Activated CD8-positive, alpha-beta memory T cell treated with anti-CD3 and anti-CD28 coated beads for 36 hours (primary cell): ENCODE data around the gene ALDH1A1. TPM values are rescaled to one million over a fixed set of nuclear protein-coding genes. Genes with fewer than 3 reads are reported as not detected.

Experiments used
- CTCF ChIA-PET: fragments of 350-600 bp; sonication (Branson Sonifier 250); formaldehyde crosslinking; loops from one replicate; lab custom pipeline; 2021; ENCODE audit warnings: antibody characterized with exemption; lab: Charles Lee
- POLR2A ChIA-PET: fragments of 350-600 bp; sonication (Branson Sonifier 250); formaldehyde crosslinking; loops from one replicate; lab custom pipeline; 2021; ENCODE audit warnings: antibody characterized with exemption; lab: Charles Lee
- total RNA-seq, 2 experiments: library from RNA; stranded (reverse); gene quantifications; one replicate each; pipeline ENCODE4 v1.2.3, GENCODE V29; 2021

ALDH1A1 gene
- total RNA-seq, 2 experiments from 2014 or later: not detected

DNA sequence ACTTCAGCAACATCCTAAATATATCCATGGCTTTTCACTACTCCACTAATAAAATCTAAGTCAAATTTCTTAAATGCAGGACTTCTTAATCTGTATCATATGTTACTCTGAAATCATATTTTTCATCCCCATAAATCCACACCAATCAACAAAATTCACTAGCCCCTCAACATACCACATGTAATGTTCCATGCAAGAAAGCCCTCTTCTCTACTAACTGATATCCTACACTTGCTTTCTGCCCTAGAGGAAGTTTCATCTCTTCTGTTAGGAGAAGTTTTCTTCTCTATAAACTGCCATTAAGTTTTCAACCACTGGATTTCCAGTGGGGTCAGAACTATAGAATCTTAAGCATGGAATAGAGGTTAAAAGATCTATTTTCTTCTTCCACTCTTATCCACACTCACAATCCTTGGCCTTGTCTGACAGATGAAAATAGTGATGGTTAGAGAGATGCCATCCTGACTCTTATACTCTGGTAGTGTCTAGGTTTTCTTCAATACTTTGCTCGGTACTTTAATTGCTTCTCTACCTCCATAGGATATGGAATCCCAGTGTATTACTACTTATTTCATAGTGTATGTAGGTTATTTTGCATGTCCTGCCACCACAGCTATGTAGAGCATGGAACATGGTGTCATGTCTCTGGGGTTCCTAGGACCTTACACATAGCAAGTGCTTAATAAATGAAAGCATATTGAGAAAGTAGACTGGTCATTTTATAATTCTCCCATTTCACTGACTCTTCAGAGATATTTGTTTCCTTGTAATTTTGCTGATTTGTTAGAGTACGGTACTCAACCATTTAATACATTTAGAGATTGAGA lies 48.4 kb downstream of the ALDH1A1 start:
- ChIA-PET POLR2A (no interaction called here), CTCF (no interaction called here)

DNA sequence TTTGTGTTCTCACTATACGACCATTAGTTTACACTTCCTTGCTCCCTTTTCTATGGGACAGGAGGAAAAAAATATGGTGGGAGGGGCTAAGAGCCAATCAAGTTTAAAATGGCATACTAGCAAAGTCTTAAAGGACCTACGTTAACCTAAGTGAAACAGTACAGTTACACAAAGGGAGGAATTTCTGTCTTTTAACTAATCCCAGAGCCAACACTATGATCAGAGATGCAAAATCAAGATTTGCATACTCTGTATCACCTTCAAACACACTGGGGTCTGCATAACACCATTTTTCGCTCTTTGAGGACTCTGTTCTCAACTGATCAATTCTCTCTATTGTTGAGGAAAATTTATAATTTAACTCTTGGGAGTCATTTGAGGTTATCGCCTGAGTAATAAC lies 49.8 kb downstream of the ALDH1A1 start:
- ChIA-PET CTCF (no interaction called here), POLR2A (no interaction called here)

DNA sequence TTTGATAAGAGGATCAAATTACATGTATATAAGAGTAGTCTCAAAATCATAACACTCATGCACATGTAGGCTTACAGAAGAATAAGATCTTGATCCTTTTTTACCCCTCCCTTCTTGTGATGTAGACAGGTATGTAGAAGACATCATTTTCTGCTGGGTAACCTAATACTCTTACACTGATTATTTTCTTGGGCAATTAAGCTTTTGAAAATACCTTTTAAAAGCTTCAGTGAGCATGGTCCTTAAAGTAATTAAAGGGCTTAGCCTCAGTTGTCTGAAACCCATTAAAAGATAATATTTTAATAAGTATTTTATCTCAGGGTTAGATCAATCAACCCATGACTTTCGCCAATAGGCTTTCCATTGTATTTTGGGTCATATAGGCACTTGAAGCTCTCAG lies 50.6 kb downstream of the ALDH1A1 start:
- CTCF ChIA-PET: no interaction called here
- POLR2A ChIA-PET: no interaction called here

DNA sequence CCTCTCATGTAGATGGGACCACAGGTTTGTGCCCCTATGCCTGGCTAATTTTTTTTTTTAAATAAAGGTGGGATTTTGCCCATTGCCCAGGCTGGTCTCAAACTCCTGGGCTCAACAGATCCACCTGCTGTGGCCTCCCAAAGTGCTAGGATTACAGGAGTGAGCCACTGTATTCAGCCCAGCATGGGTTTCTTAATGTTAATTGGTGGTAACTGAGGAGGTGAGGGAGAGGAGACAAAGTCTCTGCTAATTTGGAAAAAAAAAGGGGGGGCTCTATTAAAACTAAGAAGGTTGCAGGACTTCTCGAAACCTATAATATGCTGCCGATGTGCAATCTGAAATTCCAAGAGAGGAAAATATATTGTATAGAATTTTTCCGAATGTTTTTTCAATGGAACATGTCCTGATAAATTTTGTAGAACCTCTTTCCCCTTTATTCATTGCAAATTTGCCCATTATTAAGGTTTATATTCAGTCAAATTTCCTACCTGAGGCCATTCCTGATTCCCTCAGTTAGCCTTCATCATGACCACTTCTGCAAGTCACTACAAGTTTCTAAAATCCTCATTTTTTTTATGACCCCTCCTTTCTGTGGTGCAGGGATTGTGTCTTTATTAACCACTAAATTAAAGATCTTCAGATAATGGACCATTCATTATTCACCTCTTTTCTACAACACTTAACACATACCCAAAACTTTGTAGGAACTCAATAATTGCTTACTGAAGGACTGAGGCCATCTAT lies 52.9 kb downstream of the ALDH1A1 start:
- ChIA-PET POLR2A (no interaction called here), CTCF (no interaction called here)

DNA sequence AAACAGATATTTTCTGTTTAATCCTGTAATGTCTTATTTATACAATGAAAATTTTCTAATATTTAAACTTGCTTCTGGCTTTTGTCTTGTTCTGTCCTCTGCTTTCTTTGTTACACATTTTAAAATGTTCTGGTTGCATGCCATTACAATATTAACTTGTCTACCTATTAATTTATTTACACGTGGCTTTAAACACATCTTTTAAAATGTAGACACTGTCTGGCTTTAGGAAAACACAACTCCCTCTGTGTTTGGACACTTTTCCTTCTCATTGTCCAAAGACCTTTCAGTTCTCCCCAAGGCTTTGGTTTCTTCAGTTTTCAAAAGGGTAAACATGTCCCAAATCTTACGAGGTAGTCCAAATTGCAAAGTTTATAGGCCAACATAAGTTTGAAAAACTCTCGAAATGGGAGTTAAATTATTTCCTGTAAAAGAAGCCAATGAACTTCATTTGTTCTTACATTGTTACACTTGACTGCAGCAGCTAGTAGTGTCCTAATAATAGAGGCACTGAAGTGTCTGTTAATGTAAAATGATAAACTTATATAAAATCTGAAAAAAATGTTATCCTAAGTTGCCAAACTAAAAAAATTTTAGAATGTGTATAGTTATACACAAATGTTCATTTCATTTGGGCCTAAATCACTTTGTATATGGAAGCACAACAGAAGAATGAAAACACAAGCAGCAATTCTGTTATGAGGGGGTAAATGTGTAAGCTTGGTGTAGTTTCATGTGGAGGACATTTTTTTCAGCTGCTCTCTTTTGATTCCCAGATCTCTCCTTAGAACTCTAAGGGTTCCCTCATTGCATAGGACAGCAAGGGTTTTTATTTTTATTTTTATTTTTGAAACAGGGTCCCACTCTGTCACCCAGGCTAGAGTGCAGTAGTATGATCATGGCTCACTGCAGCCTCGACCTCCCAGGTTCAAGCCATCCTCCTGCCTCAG lies 53.8 kb downstream of the ALDH1A1 start:
- ChIA-PET POLR2A (no interaction called here), CTCF (no interaction called here)

DNA sequence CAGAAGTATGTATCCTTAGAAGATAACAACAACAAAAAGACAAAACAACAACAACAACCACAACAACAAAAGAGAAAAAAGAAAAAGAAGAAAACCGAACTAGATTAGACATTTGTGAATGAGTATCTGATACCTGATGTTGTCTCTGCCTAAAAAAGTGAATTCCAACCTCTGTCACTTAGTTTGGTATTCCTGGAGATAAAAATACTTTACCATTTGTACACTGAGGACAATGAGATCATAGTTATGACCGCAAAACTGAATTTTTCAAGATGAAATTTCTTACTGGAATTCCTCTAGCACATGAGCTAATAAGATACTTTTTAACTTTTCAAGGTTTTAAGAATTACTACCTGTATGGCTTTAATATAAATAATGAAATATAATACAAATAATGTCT lies 54.5 kb downstream of the ALDH1A1 start:
- ChIA-PET POLR2A (no interaction called here), CTCF (no interaction called here)

DNA sequence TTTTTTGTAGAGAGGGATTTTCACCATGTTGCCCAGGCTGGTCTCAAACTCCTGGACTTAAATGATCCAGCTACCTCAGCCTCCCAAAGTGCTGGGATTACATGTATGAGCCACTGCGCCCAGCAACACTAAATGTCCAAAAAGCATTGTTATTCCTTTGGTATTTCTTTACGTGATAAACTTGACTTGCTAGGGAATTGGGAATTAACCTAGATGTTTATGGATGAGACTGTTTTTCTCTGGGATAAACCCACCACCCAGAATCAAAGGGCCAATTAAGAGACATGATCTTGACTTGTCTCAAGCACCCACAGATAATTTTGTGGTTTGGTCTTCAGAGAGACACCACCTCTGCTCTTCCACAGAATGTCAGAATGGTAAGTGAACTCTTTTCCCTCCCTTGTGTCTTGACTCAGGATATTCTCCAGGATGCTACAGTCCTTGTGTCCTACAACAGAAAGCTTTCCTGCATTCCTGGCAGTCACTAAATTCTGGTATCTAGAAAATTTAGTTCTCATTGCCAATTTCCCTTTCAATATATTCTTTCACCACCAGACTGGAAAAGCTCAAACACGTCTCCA lies 55.7 kb downstream of the ALDH1A1 start:
- ChIA-PET CTCF (no interaction called here), POLR2A (no interaction called here)

DNA sequence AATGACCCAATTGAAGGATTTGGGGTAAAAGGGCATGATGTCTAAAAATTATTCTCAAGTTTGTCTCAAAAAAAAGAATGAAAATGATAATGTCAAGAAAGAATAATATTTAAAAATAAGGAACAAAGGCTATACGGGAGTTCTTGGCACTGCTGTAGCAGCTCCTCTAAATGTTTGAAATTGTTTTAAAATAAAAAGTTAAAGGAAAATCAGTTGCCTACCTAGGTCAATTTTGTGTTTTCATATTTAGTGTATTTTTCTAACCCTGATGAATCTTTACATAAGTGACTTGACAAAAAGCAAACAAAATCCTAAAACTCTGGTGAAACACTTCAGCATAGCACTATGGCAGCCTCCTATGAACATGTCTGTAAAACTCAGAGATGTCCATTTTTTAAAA lies 56.4 kb downstream of the ALDH1A1 start:
- POLR2A ChIA-PET: no interaction called here
- CTCF ChIA-PET: no interaction called here

DNA sequence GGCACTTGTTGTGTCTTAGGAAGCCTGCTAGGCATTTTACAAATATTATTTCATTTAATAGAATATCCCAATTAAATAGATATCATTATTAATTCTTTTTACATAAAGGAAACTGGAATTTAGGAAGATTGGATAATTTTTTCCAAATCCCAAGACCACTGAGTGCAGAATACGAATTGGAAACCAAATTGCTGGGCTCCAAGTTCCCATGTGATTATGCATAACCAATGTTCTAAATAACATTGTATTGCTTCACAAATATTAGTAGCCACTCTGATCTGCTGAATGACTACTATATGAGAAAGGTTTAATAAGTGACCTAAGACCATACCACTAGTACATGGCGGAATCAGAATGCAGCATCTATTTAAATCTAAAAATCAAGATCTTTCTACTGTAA lies 57.7 kb downstream of the ALDH1A1 start:
- CTCF ChIA-PET: no interaction called here
- POLR2A ChIA-PET: no interaction called here

DNA sequence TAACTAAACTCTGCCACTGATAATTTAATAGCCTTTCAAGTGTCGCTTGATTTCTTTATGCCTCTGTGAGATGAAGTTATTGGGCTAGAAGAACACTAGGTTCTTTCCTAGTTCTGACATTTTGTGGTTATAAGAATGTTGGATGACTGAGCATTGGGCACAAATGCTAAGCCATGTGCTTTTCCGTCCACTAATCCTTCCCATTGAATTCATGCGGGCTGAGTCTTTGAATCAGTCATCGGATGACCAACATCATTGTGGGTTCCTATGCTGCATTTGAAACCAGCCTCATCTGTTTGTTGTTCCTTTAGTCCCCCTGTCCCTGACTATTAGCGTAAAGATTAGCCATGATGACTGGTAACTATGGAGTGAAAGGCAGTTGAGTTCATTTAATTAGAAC lies 58.5 kb downstream of the ALDH1A1 start:
- CTCF ChIA-PET: no interaction called here
- POLR2A ChIA-PET: no interaction called here

DNA sequence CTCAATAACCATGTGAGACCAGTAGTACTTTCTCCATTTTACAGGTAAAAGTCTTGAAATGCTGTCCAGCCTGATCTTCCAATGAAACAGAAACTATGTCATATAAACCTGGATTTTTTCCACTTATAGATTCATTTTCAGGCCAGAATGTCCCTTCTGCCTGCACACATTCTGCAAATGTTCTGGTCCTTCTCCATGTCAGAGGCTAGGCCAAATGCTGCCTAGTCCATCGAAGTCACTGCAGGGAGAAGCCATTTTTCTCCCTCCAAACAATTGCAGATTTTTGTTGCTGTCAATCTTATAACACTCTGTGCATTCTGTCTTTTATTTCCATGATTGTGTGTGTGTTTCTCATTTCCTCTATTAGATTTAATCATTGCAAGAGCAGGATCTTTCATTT lies 59.4 kb downstream of the ALDH1A1 start:
- ChIA-PET CTCF (no interaction called here), POLR2A (no interaction called here)

DNA sequence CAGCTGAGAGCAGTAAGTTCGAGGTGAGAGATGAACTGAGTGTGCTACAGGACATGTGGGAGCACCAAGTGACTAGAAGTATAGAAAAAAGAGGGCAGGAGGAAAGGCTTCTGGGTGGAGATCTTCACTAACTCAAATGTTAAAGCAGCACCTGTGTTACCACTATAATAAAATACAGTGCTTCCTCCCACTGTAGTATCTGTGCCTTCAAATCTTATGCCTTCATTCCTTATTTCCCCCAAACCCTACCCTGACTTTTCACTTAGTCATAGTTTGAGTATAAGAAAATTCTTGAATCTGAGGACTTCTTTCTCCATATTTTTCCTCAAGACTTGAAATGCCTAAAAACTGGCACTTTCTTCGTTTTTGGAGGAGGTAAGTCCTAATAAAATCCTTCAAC lies 61.8 kb downstream of the ALDH1A1 start:
- ChIA-PET CTCF (no interaction called here), POLR2A (no interaction called here)

DNA sequence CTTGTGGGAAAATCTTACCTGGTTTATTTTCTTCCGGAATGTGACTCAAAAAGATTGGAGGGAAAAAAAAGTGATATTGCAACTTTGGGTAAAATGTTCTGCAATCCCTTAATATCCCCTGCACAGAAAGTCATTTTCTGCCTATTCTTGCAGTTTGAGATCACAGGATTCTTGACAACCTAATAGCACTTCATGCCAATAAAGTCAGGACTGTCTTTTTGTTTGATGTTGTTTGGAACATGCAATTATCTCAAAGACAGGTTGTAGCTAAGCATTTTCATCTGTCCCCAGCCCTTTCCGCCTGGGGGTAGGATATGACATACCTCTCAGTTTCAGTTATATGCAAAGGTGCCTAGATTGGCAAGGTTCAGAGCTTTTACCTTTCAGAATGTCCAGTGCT lies 63.9 kb downstream of the ALDH1A1 start:
- CTCF ChIA-PET: no interaction called here

DNA sequence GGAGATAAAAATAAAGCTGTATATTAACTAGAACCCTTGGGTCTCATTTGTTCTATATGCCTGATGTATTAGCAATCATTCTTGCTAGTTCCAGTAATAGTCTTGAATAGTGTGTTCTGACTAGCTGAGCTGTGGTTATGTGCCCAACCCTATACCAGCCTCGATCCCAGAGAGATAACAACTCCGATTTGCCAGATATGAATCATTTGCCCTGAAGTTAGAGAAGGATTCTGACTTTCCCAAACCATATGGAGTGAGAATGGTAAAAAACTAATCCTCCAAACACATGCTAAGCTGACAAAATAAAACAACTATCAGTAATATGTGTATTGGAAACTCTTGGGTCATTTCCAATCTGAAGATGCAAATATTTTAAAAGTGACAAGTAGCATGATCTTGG lies 64.8 kb downstream of the ALDH1A1 start:
- POLR2A ChIA-PET: no interaction called here
- CTCF ChIA-PET: no interaction called here

More for the DNA sequence above, 63.9 kb downstream of the ALDH1A1 start:
- POLR2A ChIA-PET: no interaction called here

DNA sequence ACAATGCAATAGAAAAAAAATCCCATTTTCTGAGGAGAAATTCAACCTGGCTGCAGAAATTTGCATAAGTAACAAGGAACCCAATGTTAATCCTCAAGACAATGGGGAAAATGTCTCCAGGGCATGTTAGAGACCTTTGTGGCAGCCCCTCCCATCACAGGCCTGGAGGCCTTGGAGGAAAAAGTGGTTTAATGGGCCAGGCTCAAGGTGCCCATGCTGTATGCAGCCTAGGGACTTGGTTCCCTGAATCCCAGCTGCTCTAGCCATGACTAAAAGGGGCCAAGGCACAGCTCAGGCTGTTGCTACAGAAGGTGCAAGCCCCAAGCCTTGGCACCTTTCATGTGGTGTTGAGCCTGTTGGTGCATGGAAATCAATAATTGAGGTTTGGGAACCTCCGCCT lies 66.5 kb downstream of the ALDH1A1 start:
- ChIA-PET CTCF (no interaction called here), POLR2A (no interaction called here)

DNA sequence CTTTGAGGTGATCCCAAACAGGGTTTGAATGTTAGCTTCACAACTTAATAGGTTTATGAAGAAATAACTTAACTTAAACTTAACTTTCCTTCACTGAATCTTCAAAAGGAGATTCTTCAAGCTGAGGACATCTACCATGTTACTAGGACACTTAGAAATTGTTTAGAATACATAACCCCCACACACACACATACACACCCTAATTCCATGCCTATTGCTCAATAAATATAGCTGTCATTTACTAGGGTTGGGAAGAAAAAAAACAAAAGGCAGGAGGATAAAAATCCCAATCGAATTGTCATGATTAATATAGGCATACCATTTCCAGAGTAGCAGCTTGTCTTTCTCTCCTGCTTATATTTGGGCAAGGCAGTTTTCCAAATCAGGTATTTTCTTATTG lies 68.3 kb downstream of the ALDH1A1 start:
- ChIA-PET CTCF (no interaction called here), POLR2A (no interaction called here)

DNA sequence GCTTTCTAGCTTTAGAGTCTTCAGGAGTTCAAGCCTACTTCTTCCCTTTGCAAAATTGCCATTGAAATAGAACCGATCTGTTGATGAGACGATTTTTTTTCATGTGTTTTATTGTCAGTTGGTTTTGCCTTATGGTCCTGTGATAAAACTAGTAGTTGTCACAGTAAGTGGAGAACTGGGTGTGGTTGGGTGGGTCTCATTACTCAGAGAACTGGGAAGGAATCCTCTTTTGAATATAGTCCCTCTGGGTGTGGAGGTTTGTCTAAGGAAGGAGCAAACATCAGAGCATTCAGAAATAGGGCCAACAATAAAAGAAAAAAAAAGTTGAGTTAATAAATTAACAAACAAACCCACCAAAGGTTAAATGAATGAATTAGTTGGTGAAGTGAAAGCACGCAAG lies 69.0 kb downstream of the ALDH1A1 start:
- ChIA-PET POLR2A (no interaction called here), CTCF (no interaction called here)

DNA sequence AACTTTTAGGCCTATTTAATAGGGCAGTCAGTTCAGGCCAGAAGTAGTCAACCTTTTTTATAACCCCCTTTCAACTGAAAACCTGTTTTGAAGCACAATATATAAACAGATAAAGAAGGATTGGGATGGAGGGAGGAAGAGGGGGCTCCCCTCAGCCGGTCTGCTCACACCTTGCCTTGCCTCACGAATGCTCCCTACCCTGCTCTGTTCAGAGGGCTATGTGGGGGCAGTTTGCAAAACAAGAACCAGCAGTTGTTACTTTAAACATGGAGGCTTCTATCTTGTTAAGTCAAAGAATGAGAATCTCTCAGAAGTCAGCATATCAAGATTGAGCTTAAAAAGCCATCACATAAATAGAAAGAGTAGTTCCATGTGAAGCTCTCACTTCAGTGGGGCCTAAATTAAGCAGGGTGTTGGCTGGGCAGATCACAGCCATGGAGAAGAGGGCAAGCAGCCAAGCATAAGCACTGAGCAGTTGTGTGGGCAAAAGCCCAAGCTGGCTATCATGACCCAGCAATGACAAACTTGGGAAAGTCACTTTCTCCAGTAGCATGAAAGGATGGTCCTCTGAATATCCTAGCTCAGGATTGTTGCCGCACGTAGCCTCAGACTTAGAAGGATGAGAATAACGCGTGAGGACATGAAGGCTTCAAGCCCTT lies 70.6 kb downstream of the ALDH1A1 start:
- ChIA-PET POLR2A (no interaction called here), CTCF (no interaction called here)

DNA sequence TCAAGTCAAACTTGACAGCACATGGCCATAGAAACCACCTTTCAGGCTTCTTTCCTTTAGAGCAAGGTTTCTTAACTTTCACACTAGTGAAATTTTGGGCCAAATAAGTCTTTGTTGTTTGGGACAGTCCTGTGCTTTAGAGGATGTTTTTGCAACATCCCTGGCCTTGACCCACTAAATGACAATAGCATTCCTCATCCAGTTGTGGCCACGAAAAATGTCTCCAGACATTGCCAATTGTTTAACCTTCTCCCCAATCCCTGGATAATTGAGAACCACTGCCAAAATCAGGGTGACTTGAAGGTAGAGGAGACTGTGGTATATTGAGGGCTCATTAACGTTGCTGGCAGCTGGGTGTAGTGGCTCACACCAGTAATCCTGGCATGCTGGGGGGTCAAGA lies 72.0 kb downstream of the ALDH1A1 start:
- POLR2A ChIA-PET: no interaction called here

More for the DNA sequence above, 72.0 kb downstream of the ALDH1A1 start:
- CTCF ChIA-PET: no interaction called here
